HEK293T (cell line): Measurements from ENCODE around the gene GPR18.

Source experiments
- CTCF ChIA-PET: fragments of 350-600 bp; formaldehyde crosslinking; extraction: SDS; loops from one replicate; lab custom pipeline; 2021; ENCODE audit warnings: antibody characterized with exemption, inconsistent platforms; lab: Yijun Ruan, JAX
- POLR2A ChIA-PET: fragments of 350-600 bp; formaldehyde crosslinking; extraction: SDS; loops from one replicate; lab custom pipeline; 2020; ENCODE audit warnings: antibody characterized with exemption, inconsistent platforms; lab: Yijun Ruan, JAX
- DNase-seq: peaks from one replicate; pipeline ENCODE4 v3.0.0; 2012; ENCODE audit warnings: mixed read lengths; ENCODE audit errors: extremely low spot score
- ARNT ChIP-seq: fragments of 450-650 bp; IDR thresholded peaks from 2 replicates; pipeline ENCODE4 v1.6.1; 2017; ENCODE audit warnings: mild to moderate bottlenecking
- BHLHE40 ChIP-seq: fragments of 450-650 bp; IDR thresholded peaks from 2 replicates; pipeline ENCODE4 v1.6.1; 2016; ENCODE audit warnings: mild to moderate bottlenecking, moderate library complexity, borderline replicate concordance
- CTBP1 ChIP-seq: fragments of 450-650 bp; IDR thresholded peaks from 2 replicates; pipeline ENCODE4 v1.6.1; 2016; ENCODE audit warnings: borderline replicate concordance
- ELF4 ChIP-seq: fragments of 450-650 bp; IDR thresholded peaks from 2 replicates; pipeline ENCODE4 v1.6.1; 2017; ENCODE audit warnings: antibody characterized with exemption
- FOXA1 ChIP-seq: fragments of 450-650 bp; IDR thresholded peaks from 2 replicates; pipeline ENCODE4 v1.6.1; 2016; ENCODE audit warnings: mild to moderate bottlenecking
- FOXK2 ChIP-seq: fragments of 450-650 bp; IDR thresholded peaks from 2 replicates; pipeline ENCODE4 v1.6.1; 2016; ENCODE audit warnings: mild to moderate bottlenecking
- FOXM1 ChIP-seq: fragments of 450-650 bp; IDR thresholded peaks from 2 replicates; pipeline ENCODE4 v1.6.1; 2017; ENCODE audit warnings: mild to moderate bottlenecking, borderline replicate concordance
- HDGF ChIP-seq: fragments of 450-650 bp; IDR thresholded peaks from 2 replicates; pipeline ENCODE4 v1.6.1; 2017; ENCODE audit warnings: antibody characterized with exemption, borderline replicate concordance
- L3MBTL2 ChIP-seq: fragments of 450-650 bp; conservative IDR thresholded peaks from 2 replicates; pipeline ENCODE4 v1.6.1; 2016; ENCODE audit warnings: mild to moderate bottlenecking
- LEF1 ChIP-seq: fragments of 450-650 bp; IDR thresholded peaks from 2 replicates; pipeline ENCODE4 v1.6.1; 2017; ENCODE audit warnings: mild to moderate bottlenecking, borderline replicate concordance
- NFRKB ChIP-seq: fragments of 450-650 bp; IDR thresholded peaks from 2 replicates; pipeline ENCODE4 v1.6.1; 2016; ENCODE audit warnings: mild to moderate bottlenecking, moderate library complexity
- PKNOX1 ChIP-seq: fragments of 450-650 bp; IDR thresholded peaks from 2 replicates; pipeline ENCODE4 v1.6.1; 2016
- SP1 ChIP-seq: fragments of 450-650 bp; IDR thresholded peaks from 2 replicates; pipeline ENCODE4 v1.6.1; 2017
- SUZ12 ChIP-seq: fragments of 450-650 bp; IDR thresholded peaks from 2 replicates; pipeline ENCODE4 v1.6.1; 2016; ENCODE audit warnings: mild to moderate bottlenecking
- TARDBP ChIP-seq: fragments of 450-650 bp; IDR thresholded peaks from 2 replicates; pipeline ENCODE4 v1.6.1; 2016
- ZNF384 ChIP-seq: fragments of 450-650 bp; IDR thresholded peaks from 2 replicates; pipeline ENCODE4 v1.6.1; 2016

Gene GPR18

DNA sequence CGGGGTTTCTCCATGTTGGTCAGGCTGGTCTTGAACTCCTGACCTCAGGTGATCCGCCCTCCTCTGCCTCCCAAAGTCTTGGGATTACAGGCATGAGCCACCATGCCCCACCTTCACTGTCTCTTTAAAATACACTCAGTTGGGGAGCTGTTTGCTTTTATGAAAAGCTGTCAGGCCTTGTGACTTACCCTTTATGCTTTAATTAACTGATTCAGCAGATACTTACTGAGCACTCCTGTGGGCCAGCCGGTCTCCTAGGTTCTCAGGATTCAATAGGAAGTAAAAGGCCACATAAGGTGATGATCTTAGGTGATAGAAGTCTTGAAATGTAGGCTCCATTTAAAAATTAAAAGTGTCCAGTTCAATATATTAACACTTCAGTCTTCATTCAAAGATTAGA lies 50.0 kb downstream of the GPR18 start:
- CTCF ChIA-PET = no interaction called here
- no peak for DNase-seq
- TF ChIP-seq FOXK2 (no peak), ZNF384 (no peak), FOXA1 (no peak), ARNT (no peak), BHLHE40 (no peak), LEF1 (no peak), TARDBP (no peak), SP1 (no peak), PKNOX1 (no peak), HDGF (no peak), FOXM1 (no peak), CTBP1 (no peak), ELF4 (no peak), SUZ12 (no peak), L3MBTL2 (no peak), NFRKB (no peak)
- POLR2A ChIA-PET = no interaction called here

DNA sequence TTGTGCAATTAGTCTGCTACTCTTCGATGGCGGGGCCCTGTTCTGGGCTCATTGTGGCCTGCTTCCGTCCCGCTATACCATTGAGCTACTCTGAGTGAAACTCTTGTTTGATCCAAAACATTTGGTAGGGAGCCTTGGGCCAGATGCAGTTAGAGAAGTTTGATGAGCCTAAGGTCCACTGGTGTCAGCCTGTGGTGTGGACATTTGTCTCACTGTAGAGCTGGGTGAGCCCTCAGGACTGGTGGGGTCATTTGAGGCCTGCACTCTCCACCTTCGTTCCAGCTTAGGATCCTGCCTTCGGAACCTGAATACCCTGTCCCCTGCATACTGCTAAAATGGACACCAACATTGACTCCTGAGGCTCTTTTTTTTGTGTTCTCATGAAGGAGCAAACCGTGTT lies 50.7 kb downstream of the GPR18 start:
- POLR2A ChIA-PET = interaction anchor here (0.9 kb wide), 1 partner anchor 10 kb away, joined by 3 read pairs; no protein-coding TSS in a partner anchor
- CTCF ChIA-PET = interaction anchor here (1.1 kb wide), 1 partner anchor 59 kb away, joined by 3 read pairs; no protein-coding TSS in a partner anchor
- no peak for TF ChIP-seq LEF1
- no peak for TF ChIP-seq HDGF
- no peak for TF ChIP-seq FOXA1
- no peak for TF ChIP-seq NFRKB
- no peak for TF ChIP-seq FOXK2
- no peak for TF ChIP-seq BHLHE40
- no peak for TF ChIP-seq ELF4
- no peak for TF ChIP-seq SP1
- TF ChIP-seq CTBP1 = no peak
- TF ChIP-seq PKNOX1 = no peak
- no peak for TF ChIP-seq L3MBTL2
- TF ChIP-seq SUZ12 = no peak
- no peak for TF ChIP-seq FOXM1
- TF ChIP-seq TARDBP = no peak
- TF ChIP-seq ARNT = no peak
- no peak for DNase-seq

DNA sequence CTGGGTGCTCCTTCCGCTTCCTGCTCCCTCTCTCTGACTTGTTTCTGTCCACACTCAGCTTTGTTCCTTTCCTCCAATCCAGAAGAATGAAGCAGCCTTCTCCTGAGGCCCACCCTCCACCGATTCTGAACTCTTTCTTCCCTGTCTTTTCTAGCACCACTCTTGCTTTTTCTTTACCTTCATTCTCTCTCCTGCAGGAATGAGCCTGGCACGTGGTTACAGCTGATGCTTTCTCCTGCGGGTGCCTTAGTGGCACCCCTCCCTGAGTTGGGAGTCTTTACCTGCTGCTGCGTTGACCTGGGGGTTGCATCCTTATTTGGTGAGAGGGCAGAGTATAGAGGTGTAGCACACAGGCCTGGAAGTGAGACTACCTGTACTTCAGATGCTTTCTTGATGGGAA lies 51.3 kb downstream of the GPR18 start:
- ChIA-PET POLR2A (interaction anchor here (0.9 kb wide), 1 partner anchor 9 kb away, joined by 3 read pairs; no protein-coding TSS in a partner anchor), CTCF (interaction anchor here (1.1 kb wide), 1 partner anchor 59 kb away, joined by 3 read pairs; no protein-coding TSS in a partner anchor)
- no peak for DNase-seq
- TF ChIP-seq HDGF = no peak

DNA sequence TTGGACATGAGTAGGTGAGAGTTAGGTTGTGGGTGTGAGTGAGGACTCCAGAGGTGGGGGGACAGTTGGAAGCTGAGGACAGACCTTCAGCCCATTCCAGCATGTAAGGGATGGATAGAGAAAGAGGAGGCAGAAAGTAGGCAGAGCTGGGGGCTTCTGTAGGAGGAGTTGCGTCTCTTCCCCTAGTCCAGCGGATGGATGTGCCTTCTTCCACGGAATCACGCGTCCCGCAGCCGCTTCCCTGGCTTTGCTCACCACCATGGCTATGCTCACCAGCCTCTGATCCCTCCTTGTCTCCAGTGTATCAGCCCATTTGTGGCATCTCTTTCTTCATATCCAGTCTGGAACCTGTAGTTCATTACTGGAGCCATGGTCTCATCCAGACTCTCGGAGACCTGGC lies 52.0 kb downstream of the GPR18 start:
- no peak for DNase-seq
- ChIA-PET CTCF (interaction anchor here (0.8 kb wide), 1 partner anchor 62 kb away, joined by 3 read pairs; no protein-coding TSS in a partner anchor), POLR2A (no interaction called here)
- TF ChIP-seq FOXM1 (no peak), ZNF384 (no peak), LEF1 (no peak), L3MBTL2 (no peak), HDGF (no peak), PKNOX1 (no peak), FOXA1 (no peak), FOXK2 (no peak), CTBP1 (no peak), ELF4 (no peak), SUZ12 (no peak), BHLHE40 (no peak), TARDBP (no peak), SP1 (no peak)

- ChIA-PET CTCF (interaction anchor here (0.6 to 0.8 kb wide), 2 partner anchors 60 to 62 kb away, joined by 3 read pairs; no protein-coding TSS in a partner anchor), POLR2A (no interaction called here)
- TF ChIP-seq ZNF384 (no peak), LEF1 (no peak), CTBP1 (no peak), PKNOX1 (no peak), FOXK2 (no peak), FOXA1 (no peak), SUZ12 (no peak), L3MBTL2 (no peak), NFRKB (no peak), HDGF (no peak), ARNT (no peak), FOXM1 (no peak), BHLHE40 (no peak), TARDBP (no peak), SP1 (no peak), ELF4 (no peak)
- no peak for DNase-seq
Observed at GRCh38 chr13:99205621-99206220, 52.5 kb downstream of the GPR18 start.
